ENCODE data around the gene IL1RAPL2.

The IL1RAPL2 gene

DNA sequence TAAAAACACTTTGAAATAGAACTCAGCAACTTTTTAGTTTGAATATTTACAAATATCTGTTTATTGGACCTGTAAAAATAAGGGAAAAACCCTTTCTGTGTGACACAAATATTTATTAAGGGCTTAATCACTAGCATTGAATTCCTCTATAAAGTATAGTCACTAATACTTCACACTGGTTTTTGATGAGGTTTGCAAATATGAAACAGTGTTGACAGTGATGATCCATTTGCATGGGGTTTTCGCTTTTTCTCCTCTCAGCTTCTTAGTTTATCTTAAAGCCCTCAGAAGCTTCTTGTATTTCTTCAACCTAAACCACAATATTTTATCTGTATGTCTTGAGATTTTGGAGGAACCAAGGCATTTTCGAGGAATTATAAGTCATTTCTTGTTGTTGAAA, 751.1 kb downstream of the IL1RAPL2 start:
- Histone ChIP-seq H3K36me3 (ENCODE audit: control insufficient read depth in 2 of 2, insufficient read depth in 1 of 2, low read length in 2 of 2) (no peaks in the 10 kb centered on the region), H3K9me3 (ENCODE audit: control insufficient read depth, insufficient read depth, low read depth, low read length) (no peaks in the 10 kb centered on the region), H3K4me3 (ENCODE audit: low read depth, low read length) (no peak overlapping the region), H3K27ac (ENCODE audit: extremely low read depth, low read depth, low read length) (no peak overlapping the region), H3K4me1 (ENCODE audit: control insufficient read depth, insufficient read depth, low read length) (no peaks in the 10 kb centered on the region)
- ChIA-PET CTCF (interaction anchor here (0.6 kb wide), 1 partner anchor 598 kb away, joined by 3 read pairs; no protein-coding TSS in a partner anchor), POLR2A (no interaction called here)
- TF ChIP-seq, protein P1, sequence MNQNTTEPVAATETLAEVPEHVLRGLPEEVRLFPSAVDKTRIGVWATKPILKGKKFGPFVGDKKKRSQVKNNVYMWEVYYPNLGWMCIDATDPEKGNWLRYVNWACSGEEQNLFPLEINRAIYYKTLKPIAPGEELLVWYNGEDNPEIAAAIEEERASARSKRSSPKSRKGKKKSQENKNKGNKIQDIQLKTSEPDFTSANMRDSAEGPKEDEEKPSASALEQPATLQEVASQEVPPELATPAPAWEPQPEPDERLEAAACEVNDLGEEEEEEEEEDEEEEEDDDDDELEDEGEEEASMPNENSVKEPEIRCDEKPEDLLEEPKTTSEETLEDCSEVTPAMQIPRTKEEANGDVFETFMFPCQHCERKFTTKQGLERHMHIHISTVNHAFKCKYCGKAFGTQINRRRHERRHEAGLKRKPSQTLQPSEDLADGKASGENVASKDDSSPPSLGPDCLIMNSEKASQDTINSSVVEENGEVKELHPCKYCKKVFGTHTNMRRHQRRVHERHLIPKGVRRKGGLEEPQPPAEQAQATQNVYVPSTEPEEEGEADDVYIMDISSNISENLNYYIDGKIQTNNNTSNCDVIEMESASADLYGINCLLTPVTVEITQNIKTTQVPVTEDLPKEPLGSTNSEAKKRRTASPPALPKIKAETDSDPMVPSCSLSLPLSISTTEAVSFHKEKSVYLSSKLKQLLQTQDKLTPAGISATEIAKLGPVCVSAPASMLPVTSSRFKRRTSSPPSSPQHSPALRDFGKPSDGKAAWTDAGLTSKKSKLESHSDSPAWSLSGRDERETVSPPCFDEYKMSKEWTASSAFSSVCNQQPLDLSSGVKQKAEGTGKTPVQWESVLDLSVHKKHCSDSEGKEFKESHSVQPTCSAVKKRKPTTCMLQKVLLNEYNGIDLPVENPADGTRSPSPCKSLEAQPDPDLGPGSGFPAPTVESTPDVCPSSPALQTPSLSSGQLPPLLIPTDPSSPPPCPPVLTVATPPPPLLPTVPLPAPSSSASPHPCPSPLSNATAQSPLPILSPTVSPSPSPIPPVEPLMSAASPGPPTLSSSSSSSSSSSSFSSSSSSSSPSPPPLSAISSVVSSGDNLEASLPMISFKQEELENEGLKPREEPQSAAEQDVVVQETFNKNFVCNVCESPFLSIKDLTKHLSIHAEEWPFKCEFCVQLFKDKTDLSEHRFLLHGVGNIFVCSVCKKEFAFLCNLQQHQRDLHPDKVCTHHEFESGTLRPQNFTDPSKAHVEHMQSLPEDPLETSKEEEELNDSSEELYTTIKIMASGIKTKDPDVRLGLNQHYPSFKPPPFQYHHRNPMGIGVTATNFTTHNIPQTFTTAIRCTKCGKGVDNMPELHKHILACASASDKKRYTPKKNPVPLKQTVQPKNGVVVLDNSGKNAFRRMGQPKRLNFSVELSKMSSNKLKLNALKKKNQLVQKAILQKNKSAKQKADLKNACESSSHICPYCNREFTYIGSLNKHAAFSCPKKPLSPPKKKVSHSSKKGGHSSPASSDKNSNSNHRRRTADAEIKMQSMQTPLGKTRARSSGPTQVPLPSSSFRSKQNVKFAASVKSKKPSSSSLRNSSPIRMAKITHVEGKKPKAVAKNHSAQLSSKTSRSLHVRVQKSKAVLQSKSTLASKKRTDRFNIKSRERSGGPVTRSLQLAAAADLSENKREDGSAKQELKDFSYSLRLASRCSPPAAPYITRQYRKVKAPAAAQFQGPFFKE (tag by site-specific recombination; IDR thresholded peaks at IDR 0.05; ENCODE audit: borderline replicate concordance): no peak
- TF ChIP-seq ZNF843 (tag by site-specific recombination; IDR thresholded peaks at IDR 0.05): no peak
- TF ChIP-seq ZNF174 (tag by site-specific recombination; IDR thresholded peaks at IDR 0.05): no peak
- TF ChIP-seq WT1 (tag by site-specific recombination; IDR thresholded peaks at IDR 0.05): no peak
- TF ChIP-seq, protein P2, sequence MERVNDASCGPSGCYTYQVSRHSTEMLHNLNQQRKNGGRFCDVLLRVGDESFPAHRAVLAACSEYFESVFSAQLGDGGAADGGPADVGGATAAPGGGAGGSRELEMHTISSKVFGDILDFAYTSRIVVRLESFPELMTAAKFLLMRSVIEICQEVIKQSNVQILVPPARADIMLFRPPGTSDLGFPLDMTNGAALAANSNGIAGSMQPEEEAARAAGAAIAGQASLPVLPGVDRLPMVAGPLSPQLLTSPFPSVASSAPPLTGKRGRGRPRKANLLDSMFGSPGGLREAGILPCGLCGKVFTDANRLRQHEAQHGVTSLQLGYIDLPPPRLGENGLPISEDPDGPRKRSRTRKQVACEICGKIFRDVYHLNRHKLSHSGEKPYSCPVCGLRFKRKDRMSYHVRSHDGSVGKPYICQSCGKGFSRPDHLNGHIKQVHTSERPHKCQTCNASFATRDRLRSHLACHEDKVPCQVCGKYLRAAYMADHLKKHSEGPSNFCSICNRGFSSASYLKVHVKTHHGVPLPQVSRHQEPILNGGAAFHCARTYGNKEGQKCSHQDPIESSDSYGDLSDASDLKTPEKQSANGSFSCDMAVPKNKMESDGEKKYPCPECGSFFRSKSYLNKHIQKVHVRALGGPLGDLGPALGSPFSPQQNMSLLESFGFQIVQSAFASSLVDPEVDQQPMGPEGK (tag by site-specific recombination; IDR thresholded peaks at IDR 0.05): no peak
- no peak for TF ChIP-seq ZNF501 (tag by site-specific recombination; IDR thresholded peaks at IDR 0.05)
- TF ChIP-seq ZNF677 (tag by site-specific recombination; IDR thresholded peaks at IDR 0.05): no peak
- TF ChIP-seq, protein P3, sequence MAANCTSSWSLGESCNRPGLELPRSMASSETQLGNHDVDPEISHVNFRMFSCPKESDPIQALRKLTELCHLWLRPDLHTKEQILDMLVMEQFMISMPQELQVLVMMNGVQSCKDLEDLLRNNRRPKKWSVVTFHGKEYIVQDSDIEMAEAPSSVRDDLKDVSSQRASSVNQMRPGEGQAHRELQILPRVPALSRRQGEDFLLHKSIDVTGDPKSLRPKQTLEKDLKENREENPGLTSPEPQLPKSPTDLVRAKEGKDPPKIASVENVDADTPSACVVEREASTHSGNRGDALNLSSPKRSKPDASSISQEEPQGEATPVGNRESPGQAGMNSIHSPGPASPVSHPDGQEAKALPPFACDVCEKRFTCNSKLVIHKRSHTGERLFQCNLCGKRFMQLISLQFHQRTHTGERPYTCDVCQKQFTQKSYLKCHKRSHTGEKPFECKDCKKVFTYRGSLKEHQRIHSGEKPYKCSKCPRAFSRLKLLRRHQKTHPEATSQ (tag by site-specific recombination; IDR thresholded peaks at IDR 0.05): no peak
- TF ChIP-seq, protein P4, sequence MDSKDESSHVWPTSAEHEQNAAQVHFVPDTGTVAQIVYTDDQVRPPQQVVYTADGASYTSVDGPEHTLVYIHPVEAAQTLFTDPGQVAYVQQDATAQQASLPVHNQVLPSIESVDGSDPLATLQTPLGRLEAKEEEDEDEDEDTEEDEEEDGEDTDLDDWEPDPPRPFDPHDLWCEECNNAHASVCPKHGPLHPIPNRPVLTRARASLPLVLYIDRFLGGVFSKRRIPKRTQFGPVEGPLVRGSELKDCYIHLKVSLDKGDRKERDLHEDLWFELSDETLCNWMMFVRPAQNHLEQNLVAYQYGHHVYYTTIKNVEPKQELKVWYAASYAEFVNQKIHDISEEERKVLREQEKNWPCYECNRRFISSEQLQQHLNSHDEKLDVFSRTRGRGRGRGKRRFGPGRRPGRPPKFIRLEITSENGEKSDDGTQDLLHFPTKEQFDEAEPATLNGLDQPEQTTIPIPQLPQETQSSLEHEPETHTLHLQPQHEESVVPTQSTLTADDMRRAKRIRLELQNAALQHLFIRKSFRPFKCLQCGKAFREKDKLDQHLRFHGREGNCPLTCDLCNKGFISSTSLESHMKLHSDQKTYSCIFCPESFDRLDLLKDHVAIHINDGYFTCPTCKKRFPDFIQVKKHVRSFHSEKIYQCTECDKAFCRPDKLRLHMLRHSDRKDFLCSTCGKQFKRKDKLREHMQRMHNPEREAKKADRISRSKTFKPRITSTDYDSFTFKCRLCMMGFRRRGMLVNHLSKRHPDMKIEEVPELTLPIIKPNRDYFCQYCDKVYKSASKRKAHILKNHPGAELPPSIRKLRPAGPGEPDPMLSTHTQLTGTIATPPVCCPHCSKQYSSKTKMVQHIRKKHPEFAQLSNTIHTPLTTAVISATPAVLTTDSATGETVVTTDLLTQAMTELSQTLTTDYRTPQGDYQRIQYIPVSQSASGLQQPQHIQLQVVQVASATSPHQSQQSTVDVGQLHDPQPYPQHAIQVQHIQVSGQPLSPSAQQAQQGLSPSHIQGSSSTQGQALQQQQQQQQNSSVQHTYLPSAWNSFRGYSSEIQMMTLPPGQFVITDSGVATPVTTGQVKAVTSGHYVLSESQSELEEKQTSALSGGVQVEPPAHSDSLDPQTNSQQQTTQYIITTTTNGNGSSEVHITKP (tag by site-specific recombination; IDR thresholded peaks at IDR 0.05): no peak
- no peak for TF ChIP-seq ZNF707 (tag by site-specific recombination; IDR thresholded peaks at IDR 0.05)
- TF ChIP-seq ZNF76 (tag by site-specific recombination; IDR thresholded peaks at IDR 0.05; ENCODE audit: borderline replicate concordance, low read depth): no peak
- TF ChIP-seq, protein P5, sequence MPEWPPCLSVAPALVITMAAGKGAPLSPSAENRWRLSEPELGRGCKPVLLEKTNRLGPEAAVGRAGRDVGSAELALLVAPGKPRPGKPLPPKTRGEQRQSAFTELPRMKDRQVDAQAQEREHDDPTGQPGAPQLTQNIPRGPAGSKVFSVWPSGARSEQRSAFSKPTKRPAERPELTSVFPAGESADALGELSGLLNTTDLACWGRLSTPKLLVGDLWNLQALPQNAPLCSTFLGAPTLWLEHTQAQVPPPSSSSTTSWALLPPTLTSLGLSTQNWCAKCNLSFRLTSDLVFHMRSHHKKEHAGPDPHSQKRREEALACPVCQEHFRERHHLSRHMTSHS (tag by site-specific recombination; IDR thresholded peaks at IDR 0.05): no peak
- no peak for TF ChIP-seq TCF7L2 (IDR thresholded peaks at IDR 0.05; ENCODE audit: borderline replicate concordance, low read depth, low read length)
- TF ChIP-seq ZNF510 (tag by site-specific recombination; IDR thresholded peaks at IDR 0.05; ENCODE audit: insufficient replicate concordance): no peak
- TF ChIP-seq ZNF555 (tag by site-specific recombination; conservative IDR thresholded peaks at IDR 0.05): no peak
- TF ChIP-seq, protein P6, sequence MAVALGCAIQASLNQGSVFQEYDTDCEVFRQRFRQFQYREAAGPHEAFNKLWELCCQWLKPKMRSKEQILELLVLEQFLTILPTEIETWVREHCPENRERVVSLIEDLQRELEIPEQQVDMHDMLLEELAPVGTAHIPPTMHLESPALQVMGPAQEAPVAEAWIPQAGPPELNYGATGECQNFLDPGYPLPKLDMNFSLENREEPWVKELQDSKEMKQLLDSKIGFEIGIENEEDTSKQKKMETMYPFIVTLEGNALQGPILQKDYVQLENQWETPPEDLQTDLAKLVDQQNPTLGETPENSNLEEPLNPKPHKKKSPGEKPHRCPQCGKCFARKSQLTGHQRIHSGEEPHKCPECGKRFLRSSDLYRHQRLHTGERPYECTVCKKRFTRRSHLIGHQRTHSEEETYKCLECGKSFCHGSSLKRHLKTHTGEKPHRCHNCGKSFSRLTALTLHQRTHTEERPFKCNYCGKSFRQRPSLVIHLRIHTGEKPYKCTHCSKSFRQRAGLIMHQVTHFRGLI (tag by site-specific recombination; IDR thresholded peaks at IDR 0.05): no peak
- TF ChIP-seq, protein P7, sequence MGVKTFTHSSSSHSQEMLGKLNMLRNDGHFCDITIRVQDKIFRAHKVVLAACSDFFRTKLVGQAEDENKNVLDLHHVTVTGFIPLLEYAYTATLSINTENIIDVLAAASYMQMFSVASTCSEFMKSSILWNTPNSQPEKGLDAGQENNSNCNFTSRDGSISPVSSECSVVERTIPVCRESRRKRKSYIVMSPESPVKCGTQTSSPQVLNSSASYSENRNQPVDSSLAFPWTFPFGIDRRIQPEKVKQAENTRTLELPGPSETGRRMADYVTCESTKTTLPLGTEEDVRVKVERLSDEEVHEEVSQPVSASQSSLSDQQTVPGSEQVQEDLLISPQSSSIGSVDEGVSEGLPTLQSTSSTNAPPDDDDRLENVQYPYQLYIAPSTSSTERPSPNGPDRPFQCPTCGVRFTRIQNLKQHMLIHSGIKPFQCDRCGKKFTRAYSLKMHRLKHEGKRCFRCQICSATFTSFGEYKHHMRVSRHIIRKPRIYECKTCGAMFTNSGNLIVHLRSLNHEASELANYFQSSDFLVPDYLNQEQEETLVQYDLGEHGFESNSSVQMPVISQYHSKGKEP (tag by site-specific recombination; IDR thresholded peaks at IDR 0.05): no peak
- TF ChIP-seq ZNF664 (tag by site-specific recombination; IDR thresholded peaks at IDR 0.05): no peak
- TF ChIP-seq ZFP69B (tag by site-specific recombination; IDR thresholded peaks at IDR 0.05): no peak

Measured in HEK293 (cell line).